Nephron progenitor cell (in vitro differentiated cells): Measurements from ENCODE around the gene APOBEC3C.
"Not testable (repeated sequence)": the region's sequence is repeated elsewhere in the genome, so short reads cannot be mapped to it uniquely, and the experiment has no call there.

Source experiments
- DNase-seq: peaks from one replicate; pipeline ENCODE4 v3.0.0; 2021
- H3K27ac Mint-ChIP-seq: 2 replicates; pipeline ENCODE4 v1.8.0; 2021; ENCODE audit warnings: mild to moderate bottlenecking, moderate library complexity, mixed read lengths
- H3K27me3 Mint-ChIP-seq: 2 replicates; pipeline ENCODE4 v1.8.0; 2021; ENCODE audit warnings: mild to moderate bottlenecking, low read depth, mixed read lengths; ENCODE audit not compliant: poor library complexity
- H3K36me3 Mint-ChIP-seq: 2 replicates; pipeline ENCODE4 v1.8.0; 2021; ENCODE audit warnings: low read depth, mixed read lengths
- H3K4me1 Mint-ChIP-seq: 2 replicates; pipeline ENCODE4 v1.8.0; 2021; ENCODE audit warnings: mixed read lengths
- H3K4me3 Mint-ChIP-seq: 2 replicates; pipeline ENCODE4 v1.8.0; 2021; ENCODE audit warnings: mild to moderate bottlenecking, moderate library complexity, mixed read lengths
- H3K9me3 Mint-ChIP-seq: 2 replicates; pipeline ENCODE4 v1.8.0; 2021; ENCODE audit warnings: mild to moderate bottlenecking, moderate library complexity, mixed read lengths
- TF ChIP-seq, protein P1 (sequence below): fragments of 200-600 bp; sonication (generic); IDR thresholded peaks from 2 replicates; pipeline ENCODE4 v1.5.0; 2021; ENCODE audit warnings: antibody characterized with exemption

APOBEC3C gene

DNA sequence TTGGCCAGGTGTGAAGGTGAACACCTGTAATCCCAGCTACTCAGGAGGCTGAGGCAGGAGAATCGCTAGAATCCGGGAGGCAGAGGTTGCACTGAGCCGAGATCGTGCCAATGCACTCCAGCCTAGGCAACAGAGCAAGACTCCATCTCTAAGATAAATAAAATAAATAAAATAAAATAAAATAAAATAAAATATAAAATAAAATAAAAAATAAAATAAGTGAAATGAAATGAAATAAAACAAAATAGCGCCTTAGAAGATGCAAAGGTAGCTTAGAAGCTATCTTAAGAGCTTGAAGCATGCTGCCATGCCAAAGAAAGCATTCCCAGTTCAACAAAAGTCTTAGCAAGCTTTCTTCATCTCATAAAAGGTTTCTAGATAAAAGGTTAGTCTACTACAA, 6.9 kb upstream of the APOBEC3C start:
- Mint-ChIP-seq H3K4me3 (no peak overlapping the region), H3K9me3 (no peaks in the 10 kb centered on the region), H3K36me3 (no peaks in the 10 kb centered on the region), H3K27me3 (peaks cover 16% of the 10 kb centered on the region), H3K27ac (no peak overlapping the region), H3K4me1 (peaks cover 46% of the 10 kb centered on the region)
- TF ChIP-seq, protein P1, sequence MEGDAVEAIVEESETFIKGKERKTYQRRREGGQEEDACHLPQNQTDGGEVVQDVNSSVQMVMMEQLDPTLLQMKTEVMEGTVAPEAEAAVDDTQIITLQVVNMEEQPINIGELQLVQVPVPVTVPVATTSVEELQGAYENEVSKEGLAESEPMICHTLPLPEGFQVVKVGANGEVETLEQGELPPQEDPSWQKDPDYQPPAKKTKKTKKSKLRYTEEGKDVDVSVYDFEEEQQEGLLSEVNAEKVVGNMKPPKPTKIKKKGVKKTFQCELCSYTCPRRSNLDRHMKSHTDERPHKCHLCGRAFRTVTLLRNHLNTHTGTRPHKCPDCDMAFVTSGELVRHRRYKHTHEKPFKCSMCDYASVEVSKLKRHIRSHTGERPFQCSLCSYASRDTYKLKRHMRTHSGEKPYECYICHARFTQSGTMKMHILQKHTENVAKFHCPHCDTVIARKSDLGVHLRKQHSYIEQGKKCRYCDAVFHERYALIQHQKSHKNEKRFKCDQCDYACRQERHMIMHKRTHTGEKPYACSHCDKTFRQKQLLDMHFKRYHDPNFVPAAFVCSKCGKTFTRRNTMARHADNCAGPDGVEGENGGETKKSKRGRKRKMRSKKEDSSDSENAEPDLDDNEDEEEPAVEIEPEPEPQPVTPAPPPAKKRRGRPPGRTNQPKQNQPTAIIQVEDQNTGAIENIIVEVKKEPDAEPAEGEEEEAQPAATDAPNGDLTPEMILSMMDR: no peak
- no peak for DNase-seq

DNA sequence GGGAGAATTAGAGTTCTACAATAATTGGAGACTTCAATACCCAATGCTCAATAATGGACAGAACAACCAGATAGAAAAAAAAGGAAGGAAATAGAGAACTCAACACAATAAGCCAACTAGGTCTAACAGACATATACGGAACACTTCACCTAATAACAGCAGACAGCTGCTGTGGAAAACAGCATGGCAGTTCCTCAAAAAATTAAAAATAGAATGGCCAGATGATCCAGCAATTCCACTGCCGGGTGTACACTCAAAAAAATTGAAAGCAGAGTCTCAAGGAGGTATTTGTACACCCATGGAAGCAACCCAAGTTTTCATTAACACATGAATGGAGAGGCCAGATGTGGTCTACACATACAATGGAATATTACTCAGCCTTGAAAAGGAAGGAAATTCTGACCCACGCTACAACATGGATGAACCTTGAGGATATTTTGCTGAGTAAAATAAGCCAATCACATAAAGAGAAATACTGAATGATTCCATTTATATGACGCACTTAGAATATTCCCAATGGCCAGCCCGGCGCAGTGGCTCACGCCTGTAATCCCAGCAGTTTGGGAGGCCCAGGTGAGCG, 5.7 kb upstream of the APOBEC3C start:
- not testable (repeated sequence) for H3K4me3 Mint-ChIP-seq, DNase-seq, H3K36me3 Mint-ChIP-seq, H3K9me3 Mint-ChIP-seq, H3K27ac Mint-ChIP-seq
- Mint-ChIP-seq H3K27me3 (peaks cover 16% of the 10 kb centered on the region), H3K4me1 (peaks cover 54% of the 10 kb centered on the region)

DNA sequence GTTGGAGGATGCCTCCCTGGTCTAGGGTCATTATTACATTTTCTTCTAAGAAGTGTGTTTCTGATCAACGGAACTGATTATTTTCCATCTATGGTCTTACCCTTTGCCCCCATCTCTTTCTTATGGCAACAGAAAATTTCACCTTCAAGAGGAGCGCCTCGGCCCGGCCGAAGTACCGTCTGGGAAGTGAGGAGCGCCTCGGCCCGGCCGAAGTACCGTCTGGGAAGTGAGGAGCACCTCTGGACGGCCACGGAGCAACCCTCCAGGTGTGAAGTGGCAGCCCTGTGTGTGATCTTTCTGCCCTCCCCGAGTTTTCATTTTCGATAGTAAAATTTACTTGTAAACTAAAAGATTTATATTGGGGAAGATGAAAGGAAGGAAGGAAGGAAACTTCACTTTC, 3.1 kb upstream of the APOBEC3C start:
- Mint-ChIP-seq H3K4me3 (peak overlapping the region; percentile 22), H3K9me3 (no peaks in the 10 kb centered on the region), H3K27ac (no peak overlapping the region), H3K36me3 (no peaks in the 10 kb centered on the region), H3K4me1 (peaks cover 60% of the 10 kb centered on the region), H3K27me3 (peaks cover 16% of the 10 kb centered on the region)
- DNase-seq: no peak
- TF ChIP-seq, protein P1: no peak

DNA sequence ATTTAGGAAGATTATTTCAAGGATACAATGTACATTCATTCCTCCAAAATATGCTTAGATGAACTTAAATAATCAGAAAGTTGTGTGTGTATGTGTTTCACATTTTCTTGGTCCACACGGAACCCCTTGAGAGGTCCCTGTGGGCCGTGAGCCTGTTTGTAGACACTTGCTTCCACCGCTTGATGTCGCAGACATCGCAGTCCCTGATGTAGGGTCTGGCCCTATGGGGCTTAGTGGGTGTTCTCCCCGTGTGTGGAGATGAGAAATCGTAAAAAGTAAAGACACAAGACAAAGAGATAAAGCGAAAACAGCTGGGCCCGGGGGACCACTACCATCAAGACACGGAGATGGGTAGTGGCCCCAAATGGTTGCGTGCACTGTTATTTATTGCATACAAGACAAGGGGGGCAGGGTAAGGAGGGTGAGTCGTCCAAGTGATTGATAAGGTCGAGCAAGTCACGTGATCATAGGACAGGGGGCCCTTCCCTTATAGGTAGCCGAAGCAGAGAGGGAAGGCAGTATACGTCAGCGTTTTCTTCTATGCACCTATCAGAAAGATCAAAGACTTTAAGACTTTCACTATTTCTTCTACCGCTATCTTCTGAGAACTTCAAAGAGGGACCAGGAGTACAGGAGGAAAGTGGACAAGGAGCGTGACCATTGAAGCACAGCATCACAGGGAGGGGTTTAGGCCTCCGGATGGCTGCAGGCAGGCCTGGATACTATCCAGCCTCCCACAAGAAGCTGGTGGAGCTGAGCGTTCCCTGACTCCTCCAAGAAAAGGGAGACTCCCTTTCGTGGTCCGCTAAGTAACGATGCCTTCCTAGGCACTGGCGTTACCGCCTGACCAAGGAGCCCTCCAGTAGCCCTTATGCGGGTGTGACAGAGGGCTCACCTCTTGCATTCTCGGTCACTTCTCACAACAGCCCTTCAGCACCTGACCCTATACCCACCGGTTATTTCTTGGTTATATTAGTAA, 1.2 kb upstream of the APOBEC3C start:
- Mint-ChIP-seq H3K27me3 (peaks cover 11% of the 10 kb centered on the region), H3K4me1 (peaks cover 69% of the 10 kb centered on the region), H3K36me3 (no peaks in the 10 kb centered on the region), H3K9me3 (no peaks in the 10 kb centered on the region), H3K27ac (peak overlapping the region; percentile 88), H3K4me3 (peak overlapping the region; percentile 34)
- DNase-seq: peak; percentile 40
- TF ChIP-seq, protein P1: no peak

DNA sequence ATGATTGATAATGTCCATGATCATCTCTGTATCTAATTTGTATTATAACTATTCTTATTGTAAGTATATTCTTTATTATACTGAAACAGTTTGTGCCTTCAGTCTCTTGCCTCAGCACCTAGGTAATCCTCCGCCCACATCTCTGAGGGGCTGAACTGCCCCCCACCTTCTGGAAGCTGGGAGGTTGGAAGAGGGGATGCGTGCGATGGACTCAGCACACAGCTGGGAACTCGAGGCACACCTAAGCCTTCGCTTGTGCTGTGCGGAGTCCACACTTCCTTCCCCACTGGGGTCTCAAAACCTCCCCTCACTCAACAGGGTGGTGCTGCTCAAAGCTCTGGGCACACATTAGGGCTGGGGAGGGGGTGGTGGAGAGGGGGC, 506 bp upstream of the APOBEC3C start:
- not testable (repeated sequence) for H3K36me3 Mint-ChIP-seq, H3K9me3 Mint-ChIP-seq, H3K4me3 Mint-ChIP-seq, H3K27me3 Mint-ChIP-seq, DNase-seq, H3K27ac Mint-ChIP-seq
- peaks cover 76% of the 10 kb centered on the region for H3K4me1 Mint-ChIP-seq

DNA sequence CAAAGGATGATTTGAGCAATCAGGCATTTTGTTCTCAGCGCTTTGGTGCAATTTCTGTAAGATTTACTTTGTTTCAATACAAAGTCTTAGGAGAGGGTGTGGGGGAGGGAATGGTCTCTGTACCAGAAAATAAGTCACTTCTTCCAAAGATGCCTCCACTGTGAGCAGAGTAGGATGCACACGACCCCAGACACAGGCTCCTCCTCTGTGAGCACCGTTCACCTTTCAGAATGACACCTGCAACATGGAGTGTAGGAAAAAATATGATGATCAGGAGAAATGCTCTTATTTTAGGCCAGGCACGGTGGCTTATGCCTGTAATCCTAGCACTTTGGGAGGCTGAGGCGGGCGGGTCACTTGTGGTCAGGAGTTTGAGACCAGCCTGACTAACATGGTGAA, 665 bp downstream of the APOBEC3C start:
- Mint-ChIP-seq H3K4me1 (peaks cover 88% of the 10 kb centered on the region), H3K4me3 (peak overlapping the region; percentile 82), H3K27ac (peak overlapping the region; percentile 96)
- H3K27me3 Mint-ChIP-seq, DNase-seq, H3K9me3 Mint-ChIP-seq, H3K36me3 Mint-ChIP-seq: not testable (repeated sequence)

DNA sequence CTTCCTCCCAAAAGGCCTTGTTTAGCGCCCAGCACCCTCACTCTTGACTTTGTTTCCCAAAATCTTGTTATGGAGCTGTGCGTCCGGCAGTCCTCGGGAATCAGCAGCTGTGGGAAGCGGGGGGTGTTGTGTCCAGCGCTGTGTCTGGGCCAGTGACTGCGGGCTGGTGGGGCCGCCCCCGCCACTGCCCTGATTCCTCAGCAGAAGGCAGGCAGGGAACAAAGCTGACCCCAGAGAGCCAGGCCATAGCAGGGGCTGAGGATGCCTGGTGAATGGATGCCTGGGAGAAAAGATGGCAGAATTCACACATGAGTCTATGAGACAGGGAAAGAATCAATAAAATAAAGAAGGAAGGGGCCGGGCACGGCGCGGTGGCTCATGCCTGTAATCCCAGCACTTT, 2.5 kb downstream of the APOBEC3C start:
- Mint-ChIP-seq H3K4me1 (peaks cover 88% of the 10 kb centered on the region), H3K4me3 (peak overlapping the region; percentile 36), H3K36me3 (no peaks in the 10 kb centered on the region), H3K9me3 (no peaks in the 10 kb centered on the region), H3K27ac (peak overlapping the region; percentile 68), H3K27me3 (peaks cover 3% of the 10 kb centered on the region)
- TF ChIP-seq, protein P1: no peak
- DNase-seq: no peak
